GM23338 (cell line): ENCODE data around the gene PUDP. TPM values are rescaled to one million over a fixed set of nuclear protein-coding genes. Genes with fewer than 3 reads are reported as not detected.

Experiments
- CTCF ChIP-seq, 2 experiments: fragments of 200-600 bp in 1 of 2; sonication (generic) in 1 of 2; conservative IDR thresholded peaks; 2 replicates each; pipeline versions ENCODE4 v1.5.1 to v1.6.1; 2016 to 2017; ENCODE audit warnings: antibody characterized with exemption in 2 of 2, low read depth in 2 of 2, mild to moderate bottlenecking in 2 of 2, moderate library complexity in 1 of 2
- ETS1 ChIP-seq: IDR thresholded peaks from 2 replicates; pipeline ENCODE4 v1.6.1; 2016; ENCODE audit warnings: antibody characterized with exemption
- EZH2phosphoT487 ChIP-seq: fragments of 200-600 bp; sonication (generic); IDR thresholded peaks from one replicate; pipeline ENCODE4 v1.8.1; 2018; ENCODE audit warnings: antibody characterized with exemption; ENCODE audit not compliant: unreplicated experiment
- JUNB ChIP-seq: IDR thresholded peaks from one replicate; pipeline ENCODE4 v1.6.1; 2016; ENCODE audit warnings: antibody characterized with exemption; ENCODE audit not compliant: unreplicated experiment
- NANOG ChIP-seq: IDR thresholded peaks from 2 replicates; pipeline ENCODE4 v1.6.1; 2016; ENCODE audit warnings: antibody characterized with exemption, borderline replicate concordance
- REST ChIP-seq: IDR thresholded peaks from one replicate; pipeline ENCODE4 v1.6.1; 2018; ENCODE audit warnings: antibody characterized with exemption; ENCODE audit not compliant: unreplicated experiment
- STAT1 ChIP-seq: IDR thresholded peaks from one replicate; pipeline ENCODE4 v1.6.1; 2016; ENCODE audit warnings: antibody characterized with exemption; ENCODE audit not compliant: unreplicated experiment
- ZNF331 ChIP-seq: fragments of 250-450 bp; sonication (Bioruptor Pico); IDR thresholded peaks from 2 replicates; pipeline ENCODE4 v1.5.0; 2020; ENCODE audit warnings: low read depth, mild to moderate bottlenecking, moderate library complexity
- ZNF462 ChIP-seq: fragments of 250-450 bp; sonication (Bioruptor Pico); IDR thresholded peaks from 2 replicates; pipeline ENCODE4 v1.5.0; 2020; ENCODE audit warnings: mild to moderate bottlenecking, moderate library complexity
- polyA plus RNA-seq: library from polyadenylated mRNA; unstranded; fragments of >200 nt; fragmentation: Nextera tagmentation; extraction: Ambion mirVana; gene quantifications from 2 replicates; pipeline ENCODE4 v1.2.1, GENCODE V29; 2016
- total RNA-seq: library from RNA; depleted of rRNA; stranded (reverse); fragments of >200 nt; shearing (Covaris generic); gene quantifications from 2 replicates; pipeline ENCODE4 v1.2.3, GENCODE V29; 2014

PUDP gene
- total and polyA plus RNA-seq, 2 experiments from 2014 or later, result 17.2 to 22.4 TPM

GRCh38 chrX:7021991-7022390 is 126.0 kb downstream of the PUDP start (continued):
- no peak for TF ChIP-seq ZNF462
- TF ChIP-seq EZH2phosphoT487, result no peak
- no peak for TF ChIP-seq CTCF (conservative IDR thresholded peaks at IDR 0.05; ENCODE audit: low read depth in 2 of 2)
- no peak for TF ChIP-seq NANOG
- no peak for TF ChIP-seq ETS1
- TF ChIP-seq STAT1, result no peak
- no peak for TF ChIP-seq ZNF331 (CRISPR knock-in tag)
- TF ChIP-seq REST, result no peak
- no peak for TF ChIP-seq JUNB
